HG02588 (cell line): ENCODE results near the gene CD2AP.
"Not testable (repeated sequence)": the region's sequence is repeated elsewhere in the genome, so short reads cannot be mapped to it uniquely, and the experiment has no call there.

Experiments used
- ATAC-seq: cut with Tn5 transposase; IDR thresholded peaks from one replicate; pipeline ENCODE4 v1.9.1; 2021; ENCODE audit warnings: mild to moderate bottlenecking, moderate library complexity; ENCODE audit not compliant: unreplicated experiment

Gene CD2AP

GRCh38 chr6:47495954-47496545, 18.5 kb downstream of the CD2AP start:
- no peak for ATAC-seq

GRCh38 chr6:47496935-47497579, 19.5 kb downstream of the CD2AP start:
- no peak for ATAC-seq

- ATAC-seq: no peak
Measured at GRCh38 chr6:47502920-47503319, 25.3 kb downstream of the CD2AP start.

GRCh38 chr6:47509937-47510336, 32.3 kb downstream of the CD2AP start:
- no peak for ATAC-seq

GRCh38 chr6:47512872-47513271, 35.3 kb downstream of the CD2AP start:
- no peak for ATAC-seq

GRCh38 chr6:47519279-47519678, 41.7 kb downstream of the CD2AP start:
- ATAC-seq: no peak

- no peak for ATAC-seq
Measured at GRCh38 chr6:47520282-47520681, 42.7 kb downstream of the CD2AP start.

GRCh38 chr6:47521961-47522360, 44.4 kb downstream of the CD2AP start:
- no peak for ATAC-seq

GRCh38 chr6:47524136-47524845, 46.7 kb downstream of the CD2AP start:
- no peak for ATAC-seq

GRCh38 chr6:47525330-47526057, 47.9 kb downstream of the CD2AP start:
- no peak for ATAC-seq

- no peak for ATAC-seq
Measured at GRCh38 chr6:47527274-47527673, 49.7 kb downstream of the CD2AP start.

- no peak for ATAC-seq
Measured at GRCh38 chr6:47529734-47530133, 52.1 kb downstream of the CD2AP start.

- ATAC-seq: no peak
Measured at GRCh38 chr6:47532981-47533585, 55.5 kb downstream of the CD2AP start.

GRCh38 chr6:47534063-47534462, 56.5 kb downstream of the CD2AP start:
- ATAC-seq: no peak

GRCh38 chr6:47535316-47536225, 58.0 kb downstream of the CD2AP start:
- ATAC-seq: no peak

GRCh38 chr6:47536816-47537401, 59.3 kb downstream of the CD2AP start:
- ATAC-seq: no peak

- ATAC-seq: no peak
Measured at GRCh38 chr6:47545223-47545622, 67.6 kb downstream of the CD2AP start.

GRCh38 chr6:47551670-47552069, 74.1 kb downstream of the CD2AP start:
- ATAC-seq: no peak

- ATAC-seq: no peak
Measured at GRCh38 chr6:47552319-47552718, 74.7 kb downstream of the CD2AP start.

- not testable (repeated sequence) for ATAC-seq
Measured at GRCh38 chr6:47553243-47553642, 75.7 kb downstream of the CD2AP start.
